ENCODE measurements around the gene CA5A. TPM values are rescaled to one million over a fixed set of nuclear protein-coding genes. Genes with fewer than 3 reads are reported as not detected.

Gene CA5A
- total and polyA plus RNA-seq, 2 of the 13 experiments (the other 11 are each of a cell fraction or from before 2014, with no cell fraction given) = 66.8 to 106 TPM

DNA sequence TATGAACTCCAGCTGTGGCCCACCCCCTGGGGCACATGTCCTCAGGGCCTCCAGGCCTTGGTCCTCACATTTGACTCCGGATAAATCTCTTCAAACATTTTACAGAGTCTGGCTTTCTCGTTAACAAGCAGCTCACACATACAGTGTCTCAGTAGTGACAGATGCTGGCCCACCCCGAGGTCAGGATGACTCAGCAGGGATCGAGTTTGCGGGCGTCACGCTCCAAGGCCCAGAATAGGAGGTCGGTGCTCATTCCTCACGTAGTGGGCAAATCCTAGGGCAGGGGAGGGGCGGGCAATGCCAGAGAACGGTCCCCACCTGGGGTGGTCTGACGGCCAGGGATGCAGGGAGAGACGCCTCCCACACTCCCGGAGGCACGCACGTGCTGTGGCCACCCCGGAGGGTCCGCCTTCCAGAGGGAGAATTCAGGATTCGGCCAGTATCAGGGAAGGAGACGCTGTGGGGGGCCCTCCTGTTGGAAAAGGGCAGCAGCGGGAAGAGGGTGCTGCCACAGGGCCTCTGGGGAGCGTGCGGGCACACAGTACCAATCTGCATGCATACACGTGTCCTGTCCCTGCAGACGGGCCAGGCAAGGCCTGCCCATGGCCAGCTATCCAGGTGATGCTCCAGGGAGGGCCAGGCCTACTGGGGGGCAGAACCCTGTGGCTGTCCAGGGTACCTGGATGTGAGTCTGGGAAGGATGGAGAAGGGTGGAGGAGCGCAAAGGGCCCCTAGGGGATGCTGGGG, 75.6 kb downstream of the CA5A start (continued):
- TF ChIP-seq CSRNP2 (CRISPR knock-in tag; conservative IDR thresholded peaks at IDR 0.05; ENCODE audit: low read depth) (no peak), HMG20A (CRISPR knock-in tag; IDR thresholded peaks at IDR 0.05; ENCODE audit: borderline replicate concordance) (peak; percentile 41; the same call in 1 of the 2 replicates), RFXAP (CRISPR knock-in tag; IDR thresholded peaks at IDR 0.05; ENCODE audit: borderline replicate concordance) (no peak), ZNF180 (CRISPR knock-in tag; IDR thresholded peaks at IDR 0.05; ENCODE audit: borderline replicate concordance, low read depth) (no peak), GFI1 (CRISPR knock-in tag; IDR thresholded peaks at IDR 0.05; ENCODE audit: borderline replicate concordance) (peak; percentile 72; the same call in 1 of the 2 replicates), RERE (CRISPR knock-in tag; IDR thresholded peaks at IDR 0.05; ENCODE audit: low read depth) (peak; percentile 35; the same call in 1 of the 2 replicates), THAP7 (CRISPR knock-in tag; IDR thresholded peaks at IDR 0.05) (peak; percentile 90; the same call in 1 of the 2 replicates), SALL1 (CRISPR knock-in tag; IDR thresholded peaks at IDR 0.05) (peak; percentile 66), ZC3H13 (CRISPR knock-in tag; IDR thresholded peaks at IDR 0.05) (no peak; the same call in 1 of the 2 replicates)
- TF ChIP-seq, protein P1, sequence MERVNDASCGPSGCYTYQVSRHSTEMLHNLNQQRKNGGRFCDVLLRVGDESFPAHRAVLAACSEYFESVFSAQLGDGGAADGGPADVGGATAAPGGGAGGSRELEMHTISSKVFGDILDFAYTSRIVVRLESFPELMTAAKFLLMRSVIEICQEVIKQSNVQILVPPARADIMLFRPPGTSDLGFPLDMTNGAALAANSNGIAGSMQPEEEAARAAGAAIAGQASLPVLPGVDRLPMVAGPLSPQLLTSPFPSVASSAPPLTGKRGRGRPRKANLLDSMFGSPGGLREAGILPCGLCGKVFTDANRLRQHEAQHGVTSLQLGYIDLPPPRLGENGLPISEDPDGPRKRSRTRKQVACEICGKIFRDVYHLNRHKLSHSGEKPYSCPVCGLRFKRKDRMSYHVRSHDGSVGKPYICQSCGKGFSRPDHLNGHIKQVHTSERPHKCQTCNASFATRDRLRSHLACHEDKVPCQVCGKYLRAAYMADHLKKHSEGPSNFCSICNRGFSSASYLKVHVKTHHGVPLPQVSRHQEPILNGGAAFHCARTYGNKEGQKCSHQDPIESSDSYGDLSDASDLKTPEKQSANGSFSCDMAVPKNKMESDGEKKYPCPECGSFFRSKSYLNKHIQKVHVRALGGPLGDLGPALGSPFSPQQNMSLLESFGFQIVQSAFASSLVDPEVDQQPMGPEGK (CRISPR knock-in tag; IDR thresholded peaks at IDR 0.05) = peak; percentile 57
